Activated CD4-positive, alpha-beta T cell treated with anti-CD3 and anti-CD28 coated beads for 48 hours (primary cell): ENCODE results near the gene SCTR.

ENCODE experiments used
- DNase-seq: peaks from one replicate; pipeline ENCODE4 v3.0.0-alpha.2; 2020

SCTR gene

DNA sequence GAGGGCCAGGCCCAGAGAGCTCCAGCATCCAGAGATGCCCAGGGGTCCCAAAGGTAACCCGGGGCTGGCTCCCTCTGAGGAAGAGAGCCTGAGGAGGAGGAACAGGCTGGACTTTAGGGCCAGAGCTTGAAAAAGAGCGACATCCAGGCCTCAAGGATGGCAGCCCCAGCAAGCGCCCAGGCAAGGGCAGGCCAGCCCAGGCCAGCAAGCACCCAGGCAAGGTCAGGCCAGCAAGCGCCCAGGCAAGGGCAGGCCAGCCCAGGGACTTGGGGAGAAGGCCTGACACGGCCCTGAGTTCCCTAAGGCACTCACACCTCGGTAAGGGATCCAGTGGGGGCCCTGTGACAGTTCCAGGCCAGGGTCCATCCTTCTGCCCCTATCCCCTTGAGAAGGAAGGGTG, 127.1 kb downstream of the SCTR start:
- DNase-seq: no peak

DNA sequence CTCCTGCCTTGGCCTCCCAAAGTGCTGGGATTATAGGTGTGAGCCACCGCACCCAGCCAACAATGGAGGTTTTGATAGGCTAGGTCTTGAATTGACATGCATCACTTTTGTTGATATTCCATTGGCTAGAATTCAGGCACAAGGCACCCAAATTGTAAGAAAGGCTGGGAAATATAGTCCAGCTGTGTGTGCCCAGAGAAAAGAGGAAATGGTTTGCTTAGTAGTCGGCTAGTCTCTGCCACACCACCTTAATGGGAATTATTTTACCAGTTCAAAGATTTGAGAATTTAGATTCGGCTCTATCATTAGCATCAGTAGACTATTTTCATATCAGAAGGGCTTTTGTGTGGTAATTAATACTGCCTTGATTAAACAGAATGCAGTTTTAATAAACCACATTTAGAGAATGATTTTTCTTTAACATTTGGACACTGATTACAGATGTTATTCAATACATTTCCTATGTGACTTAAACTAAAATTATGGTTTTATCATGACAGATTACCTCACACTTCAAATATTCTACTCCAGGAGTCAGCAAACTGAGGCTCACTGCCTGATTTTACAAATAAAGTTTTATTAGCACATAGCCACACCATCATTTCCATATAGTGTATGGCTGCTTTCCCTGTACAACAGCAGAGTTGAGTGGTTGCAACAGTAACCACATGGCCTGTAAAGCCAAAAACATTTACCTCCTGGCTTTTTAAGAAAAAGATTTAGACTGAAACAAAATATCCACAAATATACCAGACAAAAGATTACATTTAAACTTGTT, 130.1 kb downstream of the SCTR start:
- DNase-seq: no peak
